WTC11 (cell line): ENCODE data around the gene PDE4B. TPM values are rescaled to one million over a fixed set of nuclear protein-coding genes. Genes with fewer than 3 reads are reported as not detected.

Source experiments
- ATAC-seq: fragments of 200-7000 bp; cut with Tn5 transposase; 2 replicates; pipeline ENCODE4 v1.10.0; 2021; ENCODE audit warnings: mild to moderate bottlenecking, moderate library complexity
- CTCF ChIA-PET: fragments of 300-600 bp; sonication (Branson Sonifier 250); formaldehyde crosslinking; loops from one replicate; lab custom pipeline; 2021; ENCODE audit warnings: antibody characterized with exemption; lab: Charles Lee
- POLR2A ChIA-PET: fragments of 350-600 bp; sonication (Branson Sonifier 250); formaldehyde crosslinking; loops from one replicate; lab custom pipeline; 2021; ENCODE audit warnings: antibody characterized with exemption; lab: Charles Lee
- DNase-seq: peaks from one replicate; pipeline ENCODE4 v3.0.0; 2021; ENCODE audit warnings: low spot score
- H3K27ac Mint-ChIP-seq: 2 replicates; pipeline ENCODE4 v1.8.0; 2021; ENCODE audit warnings: mixed read lengths
- H3K27me3 Mint-ChIP-seq: 2 replicates; pipeline ENCODE4 v1.8.0; 2021; ENCODE audit warnings: low read depth, mild to moderate bottlenecking, moderate library complexity, mixed read lengths
- H3K36me3 Mint-ChIP-seq: 2 replicates; pipeline ENCODE4 v1.8.0; 2021; ENCODE audit warnings: mixed read lengths
- H3K4me1 Mint-ChIP-seq: 2 replicates; pipeline ENCODE4 v1.8.0; 2022; ENCODE audit warnings: mixed read lengths
- H3K4me3 Mint-ChIP-seq: 2 replicates; pipeline ENCODE4 v1.8.0; 2021; ENCODE audit warnings: mild to moderate bottlenecking, moderate library complexity, mixed read lengths
- H3K9me3 Mint-ChIP-seq: 2 replicates; pipeline ENCODE4 v1.8.0; 2021; ENCODE audit warnings: mixed read lengths
- ATF3 ChIP-seq: sonication (generic); formaldehyde crosslinking; conservative IDR thresholded peaks from 2 replicates; pipeline ENCODE4 v1.8.1; 2022; ENCODE audit warnings: mild to moderate bottlenecking, missing genetic modification reagents
- ATF6 ChIP-seq: sonication (generic); formaldehyde crosslinking; IDR thresholded peaks from 2 replicates; pipeline ENCODE4 v1.8.1; 2023; ENCODE audit warnings: mild to moderate bottlenecking, missing genetic modification reagents
- E2F4 ChIP-seq: sonication (generic); formaldehyde crosslinking; IDR thresholded peaks from 2 replicates; pipeline ENCODE4 v1.8.1; 2022; ENCODE audit warnings: low read depth, mild to moderate bottlenecking, moderate library complexity, missing genetic modification reagents, borderline replicate concordance
- GABPB1 ChIP-seq: sonication (generic); formaldehyde crosslinking; IDR thresholded peaks from 2 replicates; pipeline ENCODE4 v1.8.1; 2023; ENCODE audit warnings: mild to moderate bottlenecking, missing genetic modification reagents
- HMGA2 ChIP-seq: fragments of 250-450 bp; sonication (Bioruptor Pico); IDR thresholded peaks from 2 replicates; pipeline ENCODE4 v1.4.0; 2021; ENCODE audit warnings: mild to moderate bottlenecking, moderate library complexity
- IRF1 ChIP-seq: sonication (generic); formaldehyde crosslinking; IDR thresholded peaks from 2 replicates; pipeline ENCODE4 v1.8.0; 2023; ENCODE audit warnings: missing genetic modification reagents
- MYBL2 ChIP-seq: sonication (generic); formaldehyde crosslinking; IDR thresholded peaks from 2 replicates; pipeline ENCODE4 v1.8.1; 2023; ENCODE audit warnings: mild to moderate bottlenecking, moderate library complexity, missing genetic modification reagents
- SMAD3 ChIP-seq: sonication (generic); formaldehyde crosslinking; IDR thresholded peaks from 2 replicates; pipeline ENCODE4 v1.8.0; 2022; ENCODE audit warnings: missing genetic modification reagents, mild to moderate bottlenecking, borderline replicate concordance
- TCF7 ChIP-seq: sonication (generic); formaldehyde crosslinking; IDR thresholded peaks from 2 replicates; pipeline ENCODE4 v1.8.0; 2022; ENCODE audit warnings: mild to moderate bottlenecking, low read depth, missing genetic modification reagents, moderate library complexity
- ZNF281 ChIP-seq: sonication (generic); formaldehyde crosslinking; IDR thresholded peaks from 2 replicates; pipeline ENCODE4 v1.8.0; 2023; ENCODE audit warnings: mild to moderate bottlenecking, missing genetic modification reagents
- ZNF512 ChIP-seq: sonication (generic); formaldehyde crosslinking; IDR thresholded peaks from 2 replicates; pipeline ENCODE4 v1.8.1; 2022; ENCODE audit warnings: missing genetic modification reagents, borderline replicate concordance
- total RNA-seq: library from RNA; stranded (reverse); gene quantifications from 3 replicates; pipeline ENCODE4 v1.2.3, GENCODE V29; 2021
- TF ChIP-seq, protein P1 (sequence below): sonication (generic); formaldehyde crosslinking; IDR thresholded peaks from 2 replicates; pipeline ENCODE4 v1.8.1; 2023; ENCODE audit warnings: mild to moderate bottlenecking, moderate library complexity, missing genetic modification reagents

Gene PDE4B
- total RNA-seq, 1 experiment from 2014 or later = 8.0 TPM

DNA sequence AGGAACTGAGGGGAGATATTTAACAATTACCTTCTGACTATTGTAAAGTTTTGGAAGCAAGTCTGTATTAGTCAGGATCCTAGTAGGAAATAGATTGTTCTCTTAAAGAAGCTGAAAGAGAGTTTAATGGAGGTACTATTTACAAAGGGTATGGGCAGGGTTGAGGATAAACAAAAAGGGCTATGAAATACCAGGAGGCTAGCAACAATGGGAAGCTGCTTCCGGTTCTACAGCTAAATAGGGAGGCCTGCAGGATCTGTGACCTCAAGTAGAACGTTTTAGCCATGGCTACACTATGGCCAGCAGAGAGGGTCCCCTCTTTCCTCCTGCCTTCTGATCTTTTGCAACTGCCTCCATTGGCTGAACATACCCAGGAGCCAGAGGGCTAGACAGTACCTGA is 117.7 kb downstream of the PDE4B start:
- CTCF ChIA-PET = interaction anchor here (0.6 kb wide), 1 partner anchor 601 kb away, joined by 4 read pairs; the partner anchor contains the start of gene DNAJC6
- peak; percentile 71 for ATAC-seq
- no peak overlapping the region for H3K27ac Mint-ChIP-seq
- no peaks in the 10 kb centered on the region for H3K36me3 Mint-ChIP-seq
- H3K4me3 Mint-ChIP-seq = no peak overlapping the region
- H3K4me1 Mint-ChIP-seq = peaks cover 11% of the 10 kb centered on the region
- no peak for TF ChIP-seq HMGA2
- TF ChIP-seq E2F4 (CRISPR knock-in tag) = no peak
- TF ChIP-seq IRF1 (CRISPR knock-in tag) = no peak
- TF ChIP-seq, all 79 proteins: peak for 0
- POLR2A ChIA-PET = no interaction called here
- Mint-ChIP-seq H3K27me3 (no peaks in the 10 kb centered on the region), H3K9me3 (no peaks in the 10 kb centered on the region)
- no peak for DNase-seq

- Mint-ChIP-seq H3K4me3 (no peak overlapping the region), H3K9me3 (no peaks in the 10 kb centered on the region), H3K36me3 (no peaks in the 10 kb centered on the region), H3K4me1 (peaks cover 11% of the 10 kb centered on the region), H3K27ac (no peak overlapping the region), H3K27me3 (no peaks in the 10 kb centered on the region)
- ChIA-PET CTCF (no interaction called here), POLR2A (no interaction called here)
- TF ChIP-seq GABPB1 (CRISPR knock-in tag) (no peak), ZNF281 (no peak), ATF6 (CRISPR knock-in tag) (no peak), MYBL2 (CRISPR knock-in tag) (no peak), TCF7 (CRISPR knock-in tag) (no peak)
- TF ChIP-seq, protein P1, sequence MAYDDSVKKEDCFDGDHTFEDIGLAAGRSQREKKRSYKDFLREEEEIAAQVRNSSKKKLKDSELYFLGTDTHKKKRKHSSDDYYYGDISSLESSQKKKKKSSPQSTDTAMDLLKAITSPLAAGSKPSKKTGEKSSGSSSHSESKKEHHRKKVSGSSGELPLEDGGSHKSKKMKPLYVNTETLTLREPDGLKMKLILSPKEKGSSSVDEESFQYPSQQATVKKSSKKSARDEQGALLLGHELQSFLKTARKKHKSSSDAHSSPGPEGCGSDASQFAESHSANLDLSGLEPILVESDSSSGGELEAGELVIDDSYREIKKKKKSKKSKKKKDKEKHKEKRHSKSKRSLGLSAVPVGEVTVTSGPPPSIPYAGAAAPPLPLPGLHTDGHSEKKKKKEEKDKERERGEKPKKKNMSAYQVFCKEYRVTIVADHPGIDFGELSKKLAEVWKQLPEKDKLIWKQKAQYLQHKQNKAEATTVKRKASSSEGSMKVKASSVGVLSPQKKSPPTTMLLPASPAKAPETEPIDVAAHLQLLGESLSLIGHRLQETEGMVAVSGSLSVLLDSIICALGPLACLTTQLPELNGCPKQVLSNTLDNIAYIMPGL = no peak
- ATAC-seq = no peak
- DNase-seq = no peak
Measured at GRCh38 chr1:65911679-65912078, 119.0 kb downstream of the PDE4B start.

GRCh38 chr1:65918564-65918963 is 125.9 kb downstream of the PDE4B start:
- ATAC-seq (peak; percentile 30; the same call in 1 of the 2 replicates), DNase-seq (no peak)
- H3K36me3 Mint-ChIP-seq = no peaks in the 10 kb centered on the region
- H3K9me3 Mint-ChIP-seq = no peaks in the 10 kb centered on the region
- H3K4me3 Mint-ChIP-seq = no peak overlapping the region
- POLR2A ChIA-PET = no interaction called here
- peak overlapping the region; percentile 73; the same call in 1 of the 2 replicates for H3K27ac Mint-ChIP-seq
- H3K4me1 Mint-ChIP-seq = no peaks in the 10 kb centered on the region
- no peak for TF ChIP-seq ATF3 (CRISPR knock-in tag)
- TF ChIP-seq SMAD3 (CRISPR knock-in tag) = no peak
- TF ChIP-seq ZNF512 (CRISPR knock-in tag) = no peak
- TF ChIP-seq, all 79 proteins: peak for 0
- CTCF ChIA-PET = no interaction called here
- no peaks in the 10 kb centered on the region for H3K27me3 Mint-ChIP-seq
